Peyer's patch (tissue), 4 donors: Measurements from ENCODE around the gene DNMT3A. TPM values are rescaled to one million over a fixed set of nuclear protein-coding genes. Genes with fewer than 3 reads are reported as not detected.

Source experiments
- DNase-seq, 3 donors: peaks; one replicate each; pipeline ENCODE4 v3.0.0-alpha.2; 2017 to 2019
- H3K27ac ChIP-seq, 4 donors: fragments of 200-600 bp; sonication (generic); one replicate each; pipeline ENCODE4 v1.5.1; 2016 to 2019
- H3K27me3 ChIP-seq, 2 donors: fragments of 200-600 bp; sonication (generic); one replicate each; pipeline ENCODE4 v1.5.1; 2019
- H3K36me3 ChIP-seq, 3 donors: fragments of 200-600 bp; sonication (generic); one replicate each; pipeline ENCODE4 v1.5.1; 2016 to 2019
- H3K4me1 ChIP-seq, 4 donors: fragments of 200-600 bp; sonication (generic); one replicate each; pipeline ENCODE4 v1.5.1; 2016 to 2019
- H3K4me3 ChIP-seq, 4 donors: fragments of 200-600 bp; sonication (generic); 1 replicate in 3 of 4; 2 replicates in 1 of 4; pipeline ENCODE4 v1.5.1; 2016 to 2019; ENCODE audit warnings: mild to moderate bottlenecking in 1 of 4
- H3K9me3 ChIP-seq, 4 donors: fragments of 200-600 bp; sonication (generic); one replicate each; pipeline ENCODE4 v1.5.1; 2016 to 2019; ENCODE audit warnings: mild to moderate bottlenecking in 1 of 4
- POLR2A ChIP-seq, 2 donors: fragments of 450-650 bp; IDR thresholded peaks; one replicate each; pipeline ENCODE4 v1.5.1; 2017; ENCODE audit warnings: antibody characterized with exemption in 2 of 2, mild to moderate bottlenecking in 2 of 2, moderate library complexity in 2 of 2
- total RNA-seq, 4 donors: library from RNA; depleted of rRNA; stranded (reverse); fragments of >200 nt; gene quantifications; one replicate each; pipeline ENCODE4 v1.1.0, GENCODE V29; 2016
- TF ChIP-seq, protein P1 (sequence below), 6 experiments: fragments of 450-650 bp in 4 of 6; fragments of 200-600 bp in 2 of 6; sonication (generic) in 1 of 6; IDR thresholded peaks; one replicate each; pipeline ENCODE4 v1.5.1; 2017 to 2019; ENCODE audit warnings: antibody characterized with exemption in 6 of 6, mild to moderate bottlenecking in 3 of 6, moderate library complexity in 1 of 6

The DNMT3A gene
- total RNA-seq, 4 donors from 2014 or later, result 10.7 to 126 (median 27.7) TPM

DNA sequence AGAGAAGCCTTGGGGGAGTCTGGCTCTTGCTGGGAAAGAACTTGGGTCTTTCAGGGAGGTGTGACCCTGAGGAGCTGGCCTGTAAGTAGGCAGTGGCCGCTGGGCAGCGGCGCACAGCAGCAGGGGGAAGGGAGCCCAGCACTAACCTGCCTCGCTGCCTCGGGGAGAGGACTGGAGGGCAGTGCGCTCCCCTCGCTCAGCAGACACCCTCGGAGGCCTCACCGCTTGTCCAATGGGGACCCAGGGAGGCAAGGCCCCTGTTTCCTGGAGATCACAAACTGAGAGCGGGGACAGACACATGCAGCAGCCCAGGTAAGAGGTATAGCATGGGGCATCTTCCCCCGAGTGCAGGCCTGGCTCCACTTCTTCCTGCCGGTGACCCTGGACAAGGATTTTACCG, 3.3 kb downstream of the DNMT3A start:
- no peak overlapping the region for H3K4me3 ChIP-seq
- no peaks in the 10 kb centered on the region for H3K36me3 ChIP-seq
- H3K9me3 ChIP-seq, result no peaks in the 10 kb centered on the region
- no peak overlapping the region for H3K27ac ChIP-seq
- peaks cover 0 to 35% (median 13%) of the 10 kb centered on the region in 4 donors for H3K4me1 ChIP-seq
- no peak for DNase-seq
- TF ChIP-seq, protein P1, sequence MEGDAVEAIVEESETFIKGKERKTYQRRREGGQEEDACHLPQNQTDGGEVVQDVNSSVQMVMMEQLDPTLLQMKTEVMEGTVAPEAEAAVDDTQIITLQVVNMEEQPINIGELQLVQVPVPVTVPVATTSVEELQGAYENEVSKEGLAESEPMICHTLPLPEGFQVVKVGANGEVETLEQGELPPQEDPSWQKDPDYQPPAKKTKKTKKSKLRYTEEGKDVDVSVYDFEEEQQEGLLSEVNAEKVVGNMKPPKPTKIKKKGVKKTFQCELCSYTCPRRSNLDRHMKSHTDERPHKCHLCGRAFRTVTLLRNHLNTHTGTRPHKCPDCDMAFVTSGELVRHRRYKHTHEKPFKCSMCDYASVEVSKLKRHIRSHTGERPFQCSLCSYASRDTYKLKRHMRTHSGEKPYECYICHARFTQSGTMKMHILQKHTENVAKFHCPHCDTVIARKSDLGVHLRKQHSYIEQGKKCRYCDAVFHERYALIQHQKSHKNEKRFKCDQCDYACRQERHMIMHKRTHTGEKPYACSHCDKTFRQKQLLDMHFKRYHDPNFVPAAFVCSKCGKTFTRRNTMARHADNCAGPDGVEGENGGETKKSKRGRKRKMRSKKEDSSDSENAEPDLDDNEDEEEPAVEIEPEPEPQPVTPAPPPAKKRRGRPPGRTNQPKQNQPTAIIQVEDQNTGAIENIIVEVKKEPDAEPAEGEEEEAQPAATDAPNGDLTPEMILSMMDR (IDR thresholded peaks at IDR 0.05), result no peak
- TF ChIP-seq POLR2A (IDR thresholded peaks at IDR 0.05), result no peak
- no peaks in the 10 kb centered on the region for H3K27me3 ChIP-seq

- H3K4me1 ChIP-seq, result peaks cover 0 to 35% (median 13%) of the 10 kb centered on the region in 4 donors
- no peaks in the 10 kb centered on the region for H3K36me3 ChIP-seq
- no peak overlapping the region for H3K4me3 ChIP-seq
- H3K27me3 ChIP-seq, result no peaks in the 10 kb centered on the region
- TF ChIP-seq, protein P1 (IDR thresholded peaks at IDR 0.05), result no peak
- TF ChIP-seq POLR2A (IDR thresholded peaks at IDR 0.05), result no peak
- no peaks in the 10 kb centered on the region for H3K9me3 ChIP-seq
- H3K27ac ChIP-seq, result no peak overlapping the region
- DNase-seq, result no peak
Measured at GRCh38 chr2:25337891-25338290, 3.8 kb downstream of the DNMT3A start.

DNA sequence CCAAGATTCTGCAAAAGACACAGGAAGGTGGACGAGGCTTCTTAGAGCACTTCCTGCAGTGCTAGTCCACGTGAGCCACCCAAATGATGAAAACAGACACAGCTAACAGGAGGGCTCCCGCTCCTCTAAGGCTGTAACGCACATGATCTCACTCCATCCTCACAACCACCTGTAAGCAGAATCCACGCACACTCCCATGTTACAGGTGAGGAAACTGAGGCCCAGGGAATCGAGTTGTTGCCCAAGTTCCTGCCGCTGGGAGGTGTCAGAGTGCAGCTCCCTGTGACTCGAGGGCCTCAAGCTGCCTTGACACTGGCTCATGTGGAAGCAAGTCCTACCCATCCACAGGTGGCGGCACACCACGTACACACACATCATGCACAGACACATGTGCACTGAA, 4.4 kb downstream of the DNMT3A start:
- no peaks in the 10 kb centered on the region for H3K27me3 ChIP-seq
- no peak for DNase-seq
- no peak overlapping the region for H3K4me3 ChIP-seq
- H3K27ac ChIP-seq, result no peak overlapping the region
- H3K9me3 ChIP-seq, result no peaks in the 10 kb centered on the region
- no peak for TF ChIP-seq POLR2A (IDR thresholded peaks at IDR 0.05)
- TF ChIP-seq, protein P1 (IDR thresholded peaks at IDR 0.05), result no peak
- no peaks in the 10 kb centered on the region for H3K36me3 ChIP-seq
- H3K4me1 ChIP-seq, result peaks cover 0 to 35% (median 11%) of the 10 kb centered on the region in 4 donors

GRCh38 chr2:25336383-25336841, 5.3 kb downstream of the DNMT3A start:
- TF ChIP-seq, protein P1 (IDR thresholded peaks at IDR 0.05), result no peak
- no peak for TF ChIP-seq POLR2A (IDR thresholded peaks at IDR 0.05)
- H3K36me3 ChIP-seq, result no peaks in the 10 kb centered on the region
- no peak overlapping the region for H3K4me3 ChIP-seq
- H3K9me3 ChIP-seq, result no peaks in the 10 kb centered on the region
- DNase-seq, result no peak
- no peak overlapping the region for H3K27ac ChIP-seq
- peaks cover 0 to 35% (median 10%) of the 10 kb centered on the region in 4 donors for H3K4me1 ChIP-seq
- H3K27me3 ChIP-seq, result no peaks in the 10 kb centered on the region

DNA sequence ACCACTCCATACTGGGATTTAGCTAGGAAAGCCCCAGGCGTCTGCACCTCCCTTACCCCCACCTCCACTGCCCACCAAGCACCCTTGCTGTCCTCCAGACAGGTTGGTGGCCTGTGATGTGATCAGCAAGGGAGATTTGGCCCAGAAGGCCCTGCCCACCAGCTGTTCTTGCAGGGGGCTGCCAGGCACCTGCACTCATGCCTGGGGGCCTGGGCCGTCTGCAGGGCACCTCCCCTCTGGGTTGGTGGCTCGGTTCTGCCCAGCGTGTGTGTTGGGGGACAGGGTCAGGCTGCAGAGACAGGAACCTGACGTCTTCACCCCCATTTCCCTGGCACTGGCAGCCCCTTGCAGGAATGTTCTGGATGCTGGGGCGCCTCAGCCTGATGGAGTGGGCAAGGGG, 5.8 kb downstream of the DNMT3A start:
- Histone ChIP-seq H3K9me3 (no peaks in the 10 kb centered on the region), H3K4me3 (no peak overlapping the region), H3K27ac (no peak overlapping the region), H3K4me1 (peaks cover 0 to 35% (median 10%) of the 10 kb centered on the region in 4 donors), H3K27me3 (no peaks in the 10 kb centered on the region), H3K36me3 (no peaks in the 10 kb centered on the region)
- no peak for DNase-seq
- TF ChIP-seq POLR2A (IDR thresholded peaks at IDR 0.05), result no peak
- TF ChIP-seq, protein P1 (IDR thresholded peaks at IDR 0.05), result no peak

DNA sequence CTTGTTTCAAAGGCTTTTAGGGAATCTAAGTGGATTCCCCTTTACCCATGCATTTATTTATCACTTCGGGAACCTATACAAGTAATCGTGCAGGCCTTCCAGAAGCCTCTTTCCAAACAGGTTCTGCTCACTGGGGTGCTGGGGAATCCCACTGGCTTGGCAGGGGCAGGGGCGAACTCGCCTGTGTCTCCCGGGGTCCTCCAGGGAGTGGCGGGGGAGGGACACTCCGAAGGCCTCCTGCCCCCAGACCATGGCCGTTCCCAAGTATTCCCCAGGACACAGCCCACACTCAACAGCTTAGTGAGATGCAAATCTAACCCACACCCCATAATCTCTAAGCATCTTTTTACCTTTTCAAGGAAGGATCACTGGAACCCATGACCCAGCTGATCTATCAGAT, 6.5 kb downstream of the DNMT3A start:
- TF ChIP-seq, protein P1 (IDR thresholded peaks at IDR 0.05), result no peak
- TF ChIP-seq POLR2A (IDR thresholded peaks at IDR 0.05), result no peak
- peak overlapping the region in 1 of 4 donors; percentile 13 for H3K27ac ChIP-seq
- peaks cover 0 to 33% (median 7%) of the 10 kb centered on the region in 4 donors for H3K4me1 ChIP-seq
- DNase-seq, result no peak
- H3K27me3 ChIP-seq, result no peaks in the 10 kb centered on the region
- H3K4me3 ChIP-seq, result no peak overlapping the region
- no peaks in the 10 kb centered on the region for H3K9me3 ChIP-seq
- H3K36me3 ChIP-seq, result no peaks in the 10 kb centered on the region
